CD4-positive, alpha-beta T cell treated with Interleukin-17A for 4 hours (primary cell): ENCODE results near the gene ANKIB1.

ENCODE experiments used
- DNase-seq: peaks from one replicate; pipeline ENCODE4 v3.0.0-alpha.2; 2020; ENCODE audit warnings: mixed read lengths

ANKIB1 gene

DNA sequence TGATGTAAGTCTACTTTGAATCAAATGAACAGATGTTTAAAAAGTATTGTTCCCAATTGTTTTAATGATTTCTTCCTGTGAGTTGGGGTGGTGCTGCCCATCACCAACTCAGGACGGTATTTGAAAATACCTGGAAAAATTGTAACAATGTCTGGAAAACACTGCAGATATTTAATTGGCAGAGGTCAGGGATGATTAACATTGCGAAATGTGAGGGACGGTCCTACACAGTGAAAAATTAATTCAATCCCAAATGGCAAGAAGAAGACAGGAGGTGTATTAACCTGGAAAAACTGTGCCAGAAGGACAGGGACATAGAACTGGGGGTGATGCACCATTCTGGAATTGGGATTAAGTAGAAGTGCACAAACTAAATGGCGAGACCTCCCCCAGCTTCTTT is 29.6 kb downstream of the ANKIB1 start:
- no peak for DNase-seq

DNA sequence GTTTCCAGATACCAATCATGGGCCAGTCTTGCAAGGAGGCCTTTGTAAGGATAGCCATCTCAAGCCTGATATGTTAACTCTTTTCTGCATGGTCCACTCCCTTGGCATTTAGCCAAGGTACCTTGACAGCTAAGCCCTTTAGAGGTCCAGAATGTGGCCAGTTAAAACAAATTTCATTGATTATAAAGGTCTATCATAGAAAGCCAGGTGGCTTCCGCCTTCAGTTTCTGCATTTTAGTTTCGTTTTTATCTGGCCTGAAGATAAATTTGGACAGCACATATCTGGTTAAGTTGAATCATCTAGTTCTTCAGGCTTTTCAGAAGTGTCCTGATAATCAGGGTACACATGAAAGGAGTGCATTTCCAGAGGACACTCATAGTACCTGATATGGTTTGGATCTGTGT is 30.7 kb downstream of the ANKIB1 start:
- DNase-seq = no peak

DNA sequence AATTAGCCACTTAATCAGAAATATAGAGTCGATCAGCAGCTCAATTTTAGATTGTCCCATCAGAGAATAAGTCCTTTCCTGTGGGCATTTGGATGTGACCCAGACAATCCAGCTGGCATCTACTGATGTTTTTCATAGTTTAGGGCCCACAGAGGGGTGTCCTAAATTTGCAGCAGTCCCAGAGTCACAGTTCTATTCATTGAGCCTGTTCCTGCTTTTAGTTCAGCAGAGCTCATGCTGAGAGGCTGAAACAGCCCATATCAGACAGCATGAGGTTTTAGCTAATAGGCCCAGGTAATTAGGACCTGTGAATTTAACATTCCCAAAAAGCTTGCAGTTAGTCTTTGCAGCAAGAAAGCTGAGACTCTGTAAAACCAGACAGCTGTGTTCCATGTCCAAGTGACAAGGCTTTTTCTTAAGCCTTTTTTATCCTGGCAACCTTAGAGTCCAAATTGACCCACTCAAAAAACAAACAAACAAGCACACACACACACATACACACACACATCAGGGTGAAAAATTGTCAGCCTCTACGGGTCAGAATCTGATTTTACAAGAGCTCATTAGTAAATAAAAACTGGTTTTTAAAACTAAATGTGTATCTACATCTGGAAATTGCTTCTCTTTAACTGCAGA is 33.7 kb downstream of the ANKIB1 start:
- no peak for DNase-seq

DNA sequence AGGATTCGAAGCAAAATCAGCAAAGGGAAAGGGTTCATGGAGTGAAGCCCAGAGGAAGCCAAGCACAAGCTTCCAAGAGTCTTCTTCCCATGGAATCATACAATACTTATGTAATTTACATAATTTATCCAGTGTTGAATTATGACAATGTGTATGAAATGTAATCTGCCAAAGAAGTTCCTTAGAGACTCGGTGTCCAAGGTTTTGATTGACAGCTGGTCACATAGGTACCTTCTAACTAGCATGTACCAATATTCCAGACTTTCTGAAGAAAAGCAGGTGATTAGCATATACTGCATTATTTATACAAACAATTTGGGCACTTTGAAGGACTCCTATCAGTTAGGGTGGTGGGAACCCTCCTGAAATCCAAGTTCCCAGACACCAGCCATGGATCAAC is 35.3 kb downstream of the ANKIB1 start:
- DNase-seq = no peak

DNA sequence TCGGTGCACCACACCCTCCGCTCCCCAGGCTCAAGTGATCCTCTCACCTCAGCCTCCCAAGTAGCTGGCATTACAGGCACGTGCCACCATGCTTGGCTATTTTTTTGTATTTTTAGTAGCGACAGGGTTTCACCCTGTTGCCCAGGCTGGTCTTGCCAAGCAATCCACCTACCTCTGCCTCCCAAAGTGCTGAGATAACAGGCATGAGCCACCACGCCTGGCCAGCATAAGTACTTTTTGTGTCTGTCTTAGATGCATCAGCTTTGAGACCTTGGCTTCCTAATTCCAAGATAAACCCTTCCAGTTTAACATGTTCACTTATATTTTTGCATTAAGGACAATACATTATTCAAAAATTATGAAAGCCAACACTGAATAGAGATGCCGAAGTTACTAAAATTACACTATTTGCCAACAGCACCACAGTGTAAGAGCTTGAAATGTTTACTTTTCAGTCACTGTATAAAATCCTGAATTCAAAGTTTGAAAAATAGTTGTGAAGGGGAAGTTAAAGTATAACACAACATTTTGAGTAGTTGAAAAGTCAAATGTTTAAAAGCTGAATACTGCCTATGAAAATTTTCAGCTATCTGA is 36.5 kb downstream of the ANKIB1 start:
- DNase-seq = no peak

DNA sequence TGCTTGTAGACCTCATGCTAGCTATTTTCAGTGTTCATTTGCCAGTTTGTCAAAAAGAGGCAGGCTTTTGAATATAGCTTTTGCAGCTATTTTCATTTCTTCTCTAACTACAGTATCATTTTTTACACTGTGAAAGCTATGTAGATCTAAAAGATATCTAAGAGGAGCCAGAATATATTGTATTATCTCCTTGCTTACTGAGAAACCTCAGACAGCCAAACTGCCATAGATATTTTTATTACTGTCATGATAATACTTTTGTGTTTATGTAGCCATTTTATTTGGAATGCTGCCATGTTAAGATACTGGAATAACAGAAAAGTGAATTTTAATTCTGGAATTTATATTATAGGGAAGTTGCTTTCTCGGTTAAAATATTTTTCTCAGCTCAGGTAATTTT is 37.2 kb downstream of the ANKIB1 start:
- DNase-seq = no peak

DNA sequence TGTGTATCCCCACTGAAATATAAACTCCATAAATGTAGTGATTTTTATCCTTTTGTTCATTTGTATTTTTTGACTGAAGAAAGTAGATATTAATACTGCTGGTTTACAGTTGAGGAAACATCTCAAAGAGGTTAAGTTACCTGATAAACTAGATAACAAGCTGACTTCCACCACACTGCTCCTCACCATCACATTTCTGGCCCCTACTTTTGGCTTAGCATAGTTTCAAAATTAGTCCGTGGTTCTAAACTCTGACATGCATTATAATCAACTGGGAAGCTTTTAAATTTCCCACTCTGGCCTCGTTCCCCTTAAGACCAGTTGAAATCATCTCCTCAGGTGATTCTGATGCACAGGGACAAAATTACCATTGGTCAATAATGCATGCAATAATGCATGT is 43.5 kb downstream of the ANKIB1 start:
- no peak for DNase-seq

DNA sequence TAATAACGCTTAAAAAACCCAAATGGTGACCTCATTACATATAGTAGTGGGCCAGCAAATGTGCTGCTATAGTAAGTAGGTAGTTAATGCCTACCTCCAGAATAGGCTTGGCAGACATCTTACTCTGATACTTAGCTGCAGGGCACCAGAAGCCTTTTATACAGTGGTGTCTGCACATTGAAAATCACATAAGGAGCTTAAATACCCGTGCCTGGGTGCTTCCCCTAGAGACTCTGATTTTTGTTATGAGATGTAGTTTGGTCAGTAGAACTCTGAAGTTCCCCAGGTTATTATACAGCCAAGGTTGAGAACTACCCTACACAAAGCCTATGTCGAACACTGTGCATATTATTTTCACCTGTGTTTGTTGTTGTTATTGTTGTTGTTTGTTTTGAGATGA is 47.2 kb downstream of the ANKIB1 start:
- no peak for DNase-seq

DNA sequence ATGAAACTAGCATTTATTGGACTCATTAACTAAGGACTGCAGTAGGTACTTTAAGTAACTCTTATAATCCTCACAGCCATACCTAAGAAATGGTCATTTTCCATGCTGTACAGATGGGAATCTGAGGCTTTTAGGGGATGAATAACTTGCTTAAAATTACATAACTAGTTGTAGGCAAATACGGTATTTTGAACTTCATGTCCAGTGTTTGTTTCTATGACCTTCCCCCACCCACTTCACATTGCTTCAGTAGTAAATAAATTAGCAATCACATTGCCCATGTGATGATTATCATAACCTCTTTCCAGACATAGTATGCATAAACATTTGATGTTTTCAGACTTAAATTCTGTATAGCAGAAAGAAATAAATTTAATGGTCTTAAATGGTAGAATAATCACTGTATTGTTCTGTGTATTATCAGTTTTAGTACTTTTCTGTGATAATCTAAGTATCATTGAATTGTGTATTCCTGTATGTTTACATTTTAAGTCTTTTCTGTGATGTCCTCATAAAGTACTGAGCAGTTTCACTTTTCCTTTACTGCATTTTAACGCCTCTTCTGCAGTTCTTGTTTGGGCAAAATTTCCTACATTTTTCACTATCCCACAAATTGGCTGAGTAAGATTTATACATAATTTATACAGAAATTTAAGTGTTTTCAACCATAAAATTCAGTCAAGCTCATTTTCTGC is 48.3 kb downstream of the ANKIB1 start:
- no peak for DNase-seq

DNA sequence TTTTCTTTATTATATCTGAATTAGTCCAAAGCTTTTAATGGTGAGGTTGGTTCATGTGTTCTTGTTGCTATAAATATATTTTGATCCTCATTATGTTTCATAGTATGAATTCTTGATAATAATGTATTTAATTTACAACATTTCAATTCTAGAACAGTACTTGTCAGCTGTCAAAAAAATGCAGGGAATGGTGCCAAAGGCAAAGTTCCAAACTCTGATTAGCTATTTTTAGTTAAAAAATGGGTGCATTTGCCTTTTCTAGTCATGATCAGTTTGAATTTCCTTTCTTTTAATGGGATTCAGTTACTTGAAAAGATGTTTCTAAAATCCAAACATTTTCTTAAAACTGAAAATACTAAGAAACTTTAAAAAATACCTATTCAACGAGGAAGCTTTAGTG is 49.6 kb downstream of the ANKIB1 start:
- DNase-seq = no peak

DNA sequence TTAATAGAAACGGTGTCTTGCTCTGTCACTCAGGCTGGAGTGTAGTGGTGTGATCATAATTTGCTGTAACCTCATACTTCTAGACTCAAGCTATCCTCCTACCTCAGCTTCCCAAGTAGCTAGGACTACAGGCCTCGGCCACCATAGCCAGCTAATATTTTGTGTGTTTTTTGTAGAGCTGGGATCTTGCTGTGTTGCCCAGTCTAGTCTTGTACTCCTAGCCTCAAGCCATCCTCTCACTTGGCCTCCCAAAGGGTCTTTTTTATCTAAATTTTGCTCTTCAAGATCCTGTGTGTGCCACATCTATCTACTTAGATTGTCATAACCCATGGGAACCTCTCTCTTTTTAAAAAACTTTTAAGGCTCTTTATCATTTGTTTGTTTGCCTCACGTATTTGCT is 50.5 kb downstream of the ANKIB1 start:
- no peak for DNase-seq

- no peak for DNase-seq
Observed at GRCh38 chr7:92296880-92297445, 51.2 kb downstream of the ANKIB1 start.

DNA sequence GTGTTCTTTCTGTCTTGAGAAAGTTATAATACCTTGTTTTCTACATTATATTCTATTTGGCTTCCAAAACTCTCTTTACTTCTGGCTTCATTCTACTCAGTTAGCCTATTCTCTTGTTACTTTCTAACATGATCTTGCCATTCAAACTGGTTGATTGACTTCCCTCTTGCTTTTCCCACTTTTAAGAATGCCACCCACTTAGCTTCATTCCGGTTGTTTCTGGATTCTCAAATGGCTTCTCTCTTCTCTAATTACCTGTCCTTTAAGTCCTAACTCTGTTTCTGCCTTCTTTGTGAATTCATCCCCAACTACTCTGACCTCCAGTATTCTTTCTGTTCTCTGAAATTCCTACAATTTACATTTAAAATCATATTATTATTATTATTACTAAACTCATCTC is 52.0 kb downstream of the ANKIB1 start:
- DNase-seq = no peak

- DNase-seq = no peak
Observed at GRCh38 chr7:92303761-92304160, 58.0 kb downstream of the ANKIB1 start.

- no peak for DNase-seq
Observed at GRCh38 chr7:92304406-92304893, 58.7 kb downstream of the ANKIB1 start.

DNA sequence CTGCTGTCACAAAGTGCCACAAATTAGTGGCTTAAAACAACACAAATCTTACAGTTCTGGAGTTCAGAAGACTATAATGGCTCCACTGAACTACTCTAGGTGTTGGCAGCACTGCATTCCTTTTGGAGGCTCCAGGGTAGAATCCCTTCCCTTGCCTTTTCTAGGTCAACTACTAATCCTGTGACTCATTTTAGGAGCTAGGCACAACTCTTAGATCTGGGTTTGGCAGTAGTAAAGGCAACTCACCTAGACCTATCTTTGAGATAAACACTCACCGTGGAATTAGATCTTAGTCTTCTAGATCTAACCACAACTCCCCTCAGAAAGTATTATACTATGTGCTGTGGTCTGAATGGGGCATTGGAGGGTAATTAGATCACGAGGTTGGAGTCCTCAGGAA is 60.4 kb downstream of the ANKIB1 start:
- no peak for DNase-seq

GRCh38 chr7:92313055-92313454 is 67.3 kb downstream of the ANKIB1 start:
- DNase-seq = no peak

GRCh38 chr7:92319243-92319642 is 73.5 kb downstream of the ANKIB1 start:
- no peak for DNase-seq

GRCh38 chr7:92325173-92325572 is 79.4 kb downstream of the ANKIB1 start:
- DNase-seq = no peak

DNA sequence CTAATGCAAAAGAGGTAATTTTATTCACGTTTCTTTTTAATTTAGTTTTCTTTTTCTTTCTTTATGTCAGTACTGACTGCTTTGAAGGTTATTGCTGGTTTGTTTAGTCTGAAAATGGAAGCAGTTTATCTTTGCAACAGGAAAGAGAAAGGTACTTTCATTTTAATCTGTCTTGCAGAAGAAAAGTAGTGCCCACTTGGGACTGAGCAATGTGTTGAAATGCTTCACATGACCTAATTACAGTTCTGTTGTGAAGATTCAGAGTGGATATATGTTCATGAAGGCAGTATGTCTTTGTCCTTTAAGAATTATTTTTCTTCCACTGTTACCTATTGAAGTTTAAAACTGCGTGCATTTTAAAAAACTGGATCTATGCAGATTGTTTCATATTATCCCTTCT is 80.1 kb downstream of the ANKIB1 start:
- no peak for DNase-seq

GRCh38 chr7:92330835-92331438 is 85.2 kb downstream of the ANKIB1 start:
- no peak for DNase-seq

DNA sequence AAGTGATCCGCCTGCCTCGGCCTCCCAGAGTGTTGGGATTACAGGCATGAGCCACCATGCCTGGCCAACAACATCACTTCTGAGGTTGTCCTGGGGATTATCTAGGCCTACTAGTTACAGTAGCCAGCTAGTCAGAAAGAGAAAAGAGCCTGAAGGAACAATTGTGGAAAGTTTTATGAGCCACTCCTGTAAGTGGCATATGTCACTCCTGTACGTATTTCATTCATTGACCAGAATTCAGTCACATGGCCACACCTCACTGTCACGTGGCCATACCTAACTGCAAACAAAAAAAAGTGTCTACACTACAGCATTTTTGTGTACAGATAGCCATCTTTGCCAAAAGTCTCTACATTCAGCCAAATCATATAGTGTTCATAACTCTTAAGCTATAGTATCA is 85.7 kb downstream of the ANKIB1 start:
- no peak for DNase-seq

GRCh38 chr7:92332782-92333181 is 87.0 kb downstream of the ANKIB1 start:
- no peak for DNase-seq

- DNase-seq = no peak
Observed at GRCh38 chr7:92333866-92334265, 88.1 kb downstream of the ANKIB1 start.
